ENCODE measurements around the gene RAD1. TPM values are rescaled to one million over a fixed set of nuclear protein-coding genes. Genes with fewer than 3 reads are reported as not detected.

The RAD1 gene
- total and polyA plus RNA-seq, 2 of the 8 experiments (the other 6 are each of a cell fraction or from before 2014, with no cell fraction given): 15.1 to 37.3 TPM

- no peaks in the 10 kb centered on the region for H3K9me3 ChIP-seq (ENCODE audit: insufficient read depth in 2 of 2, low read depth in 1 of 2, low read length in 1 of 2)
- peak overlapping the region; percentile 62 to 72 for H3K4me2 ChIP-seq (ENCODE audit: insufficient read depth in 1 of 2, low read depth in 2 of 2, low read length in 2 of 2)
- H3K4me1 ChIP-seq (replicated peaks in 1 of 4; ENCODE audit: control insufficient read depth in 3 of 4, insufficient read depth in 4 of 4, low read length in 3 of 4): no peaks in the 10 kb centered on the region; a peak in 1 of 7 replicates
- H2BK15ac ChIP-seq (ENCODE audit: low read length): no peak overlapping the region
- H3K23ac ChIP-seq (ENCODE audit: insufficient read length): no peak overlapping the region
- H3K4me3 ChIP-seq (ENCODE audit: extremely low read depth in 1 of 4, insufficient read depth in 2 of 4, low read depth in 3 of 4, low read length in 4 of 4): peak overlapping the region; percentile 50 to 96 (median 93)
- H3K23me2 ChIP-seq (ENCODE audit: low read depth, low read length): no peaks in the 10 kb centered on the region
- FAIRE-seq: peak; percentile 24
- H4K5ac ChIP-seq (ENCODE audit: insufficient read length, low read depth, low read length): no peak overlapping the region
- no peak overlapping the region for H2BK20ac ChIP-seq (ENCODE audit: low read length)
- no peak overlapping the region for H2AK5ac ChIP-seq (ENCODE audit: low read depth, low read length)
- no peaks in the 10 kb centered on the region for H3K27me3 ChIP-seq (replicated peaks in 1 of 4; ENCODE audit: control insufficient read depth in 3 of 4, extremely low read depth in 1 of 4, insufficient read depth in 3 of 4, low read length in 3 of 4)
- H3K79me2 ChIP-seq (ENCODE audit: control insufficient read depth in 1 of 2, insufficient read depth in 2 of 2, low read length in 2 of 2): peaks cover 6 to 42% of the 10 kb centered on the region in 2 experiments; a peak in 3 of 4 replicates
- H3K9ac ChIP-seq (replicated peaks in 1 of 4; ENCODE audit: extremely low read depth in 1 of 4, low read depth in 3 of 4, low read length in 3 of 4): peak overlapping the region in 1 of 4 experiments; percentile 77; a peak in 1 of 7 replicates
- no peak overlapping the region for H3K14ac ChIP-seq (ENCODE audit: insufficient read length)
- no peak overlapping the region for H4K8ac ChIP-seq (ENCODE audit: extremely low read depth, insufficient read depth, low read length)
- peaks cover 3% of the 10 kb centered on the region for H3K79me1 ChIP-seq (ENCODE audit: low read depth, low read length)
- WGBS, 2 experiments (ENCODE audit: extremely low coverage in 1 of 2, insufficient coverage in 1 of 2, insufficient read length in 1 of 2, insufficient replicate concordance in 2 of 2, low coverage in 1 of 2, low lambda C conversion rate in 2 of 2, missing lambda C conversion rate in 1 of 2): 73% methylated on average over 4 of the region's 4 CpGs; no CpG with 5 or more reads in 1 of the 2 experiments
- no peak overlapping the region for H3K4ac ChIP-seq (replicated peaks; ENCODE audit: insufficient read length, low read depth, low read length)
- no peak for TF ChIP-seq MAFK (IDR thresholded peaks at IDR 0.05; ENCODE audit: low read depth, low read length)
- TF ChIP-seq JUN (IDR thresholded peaks at IDR 0.05; ENCODE audit: low read depth, low read length): no peak
- no peak for TF ChIP-seq KDM5A (IDR thresholded peaks at IDR 0.05; ENCODE audit: low read length)
- no peak for TF ChIP-seq NRF1 (IDR thresholded peaks at IDR 0.05; ENCODE audit: low read depth, low read length)
- no peak for TF ChIP-seq TAF7 (optimal IDR thresholded peaks at IDR 0.05; ENCODE audit: borderline replicate concordance, low read depth, low read length)
- TF ChIP-seq SIX5 (IDR thresholded peaks at IDR 0.05; ENCODE audit: low read depth, low read length): no peak
- no peak for TF ChIP-seq TCF12 (IDR thresholded peaks at IDR 0.05; ENCODE audit: low read depth, low read length)
- no peak for TF ChIP-seq HDAC6 (IDR thresholded peaks at IDR 0.05; ENCODE audit: low read depth, low read length)
- no peak for TF ChIP-seq ATF3 (IDR thresholded peaks at IDR 0.05; ENCODE audit: insufficient read depth, low read depth, low read length)
- no peak for TF ChIP-seq CBX5 (IDR thresholded peaks at IDR 0.05; ENCODE audit: low read depth, low read length)
- TF ChIP-seq E2F6 (IDR thresholded peaks at IDR 0.05): no peak
- TF ChIP-seq SRF (IDR thresholded peaks at IDR 0.05; ENCODE audit: low read depth, low read length): no peak
- no peak for TF ChIP-seq KDM1A (IDR thresholded peaks at IDR 0.05; ENCODE audit: borderline replicate concordance, low read length)
- no peak overlapping the region for H2BK120ac ChIP-seq (replicated peaks; ENCODE audit: low read depth, low read length)
- no peak overlapping the region for H2BK5ac ChIP-seq (ENCODE audit: low read depth, low read length)
- no peak overlapping the region for H2AFZ ChIP-seq (ENCODE audit: low read length)
- CTCF ChIA-PET (ENCODE audit: partially characterized antibody): no interaction called here
- H2BK12ac ChIP-seq (ENCODE audit: low read depth, low read length): no peak overlapping the region
- H3K27ac ChIP-seq (ENCODE audit: low read depth, low read length): no peak overlapping the region
- H3K18ac ChIP-seq (ENCODE audit: extremely low read depth, low read length): no peak overlapping the region
- H4K20me1 ChIP-seq (replicated peaks in 1 of 2; ENCODE audit: control insufficient read depth in 1 of 2, insufficient read depth in 2 of 2, low read length in 2 of 2): peaks cover 0 to 2% of the 10 kb centered on the region in 2 experiments
- DNase-seq (ENCODE audit: low read depth in 1 of 2, low spot score in 2 of 2): no peak
- POLR2A ChIA-PET (ENCODE audit: partially characterized antibody): interaction anchor here (2.0 to 3.8 kb wide), 3 partner anchors 10 to 15 kb away, joined by 6 to 51 read pairs (median 12); partner anchors contain the start of genes BRIX1 and RAD1
- peaks cover 2 to 24% (median 10%) of the 10 kb centered on the region in 4 experiments; a peak in 4 of 8 replicates for H3K36me3 ChIP-seq (ENCODE audit: control insufficient read depth in 2 of 4, insufficient read depth in 4 of 4, low read length in 3 of 4)
- H4K91ac ChIP-seq (replicated peaks; ENCODE audit: insufficient read length, low read length): no peak overlapping the region
- H3K56ac ChIP-seq (replicated peaks; ENCODE audit: insufficient read length, low read depth, low read length): no peak overlapping the region
These were observed 15.6 kb upstream of the RAD1 start for GRCh38 chr5:34930870-34931269.

Data from H1 (cell line).